ENCODE results near the gene FBXW8. TPM values are rescaled to one million over a fixed set of nuclear protein-coding genes. Genes with fewer than 3 reads are reported as not detected.

Gene FBXW8, protein sequence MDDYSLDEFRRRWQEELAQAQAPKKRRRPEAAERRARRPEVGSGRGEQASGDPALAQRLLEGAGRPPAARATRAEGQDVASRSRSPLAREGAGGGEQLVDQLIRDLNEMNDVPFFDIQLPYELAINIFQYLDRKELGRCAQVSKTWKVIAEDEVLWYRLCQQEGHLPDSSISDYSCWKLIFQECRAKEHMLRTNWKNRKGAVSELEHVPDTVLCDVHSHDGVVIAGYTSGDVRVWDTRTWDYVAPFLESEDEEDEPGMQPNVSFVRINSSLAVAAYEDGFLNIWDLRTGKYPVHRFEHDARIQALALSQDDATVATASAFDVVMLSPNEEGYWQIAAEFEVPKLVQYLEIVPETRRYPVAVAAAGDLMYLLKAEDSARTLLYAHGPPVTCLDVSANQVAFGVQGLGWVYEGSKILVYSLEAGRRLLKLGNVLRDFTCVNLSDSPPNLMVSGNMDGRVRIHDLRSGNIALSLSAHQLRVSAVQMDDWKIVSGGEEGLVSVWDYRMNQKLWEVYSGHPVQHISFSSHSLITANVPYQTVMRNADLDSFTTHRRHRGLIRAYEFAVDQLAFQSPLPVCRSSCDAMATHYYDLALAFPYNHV
- 14.5 TPM for total RNA-seq

DNA sequence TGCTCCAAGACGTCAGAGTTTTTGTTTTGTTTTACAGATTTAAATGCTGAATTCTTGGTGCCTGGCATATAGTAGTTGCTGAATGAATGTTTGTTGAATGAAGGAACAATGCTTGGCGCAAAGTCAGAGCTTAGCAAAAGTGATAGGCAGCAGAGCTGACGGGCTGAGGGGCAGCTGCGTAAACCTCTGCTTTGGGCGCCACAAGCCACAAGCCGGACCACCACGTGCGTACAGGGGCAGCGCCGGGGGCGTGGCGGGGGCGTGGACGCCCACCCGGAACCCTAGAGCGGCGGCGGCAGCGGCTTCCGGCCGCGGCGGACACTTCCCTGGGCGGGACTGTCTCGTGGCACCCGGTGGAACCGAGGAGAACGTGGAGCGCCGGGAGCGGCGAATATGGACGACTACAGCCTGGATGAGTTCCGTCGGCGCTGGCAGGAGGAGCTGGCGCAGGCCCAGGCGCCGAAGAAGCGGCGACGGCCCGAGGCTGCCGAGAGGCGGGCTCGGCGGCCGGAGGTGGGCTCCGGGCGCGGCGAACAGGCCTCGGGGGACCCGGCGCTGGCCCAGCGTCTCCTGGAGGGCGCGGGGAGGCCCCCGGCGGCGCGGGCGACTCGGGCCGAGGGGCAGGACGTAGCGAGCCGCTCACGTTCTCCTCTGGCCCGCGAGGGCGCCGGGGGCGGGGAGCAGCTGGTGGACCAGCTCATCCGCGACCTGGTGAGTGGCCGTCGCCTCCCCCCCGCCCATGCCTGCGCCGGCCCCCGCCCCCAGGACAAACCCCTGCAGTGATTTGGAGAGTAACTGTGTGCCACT is at the start of gene FBXW8:
FBXW8 (plus strand) TSS at position 306 of the 807 bp plus-strand sequence; CDS start at position 394, 88 bp downstream.
- peak; percentile 89 for DNase-seq

DNA sequence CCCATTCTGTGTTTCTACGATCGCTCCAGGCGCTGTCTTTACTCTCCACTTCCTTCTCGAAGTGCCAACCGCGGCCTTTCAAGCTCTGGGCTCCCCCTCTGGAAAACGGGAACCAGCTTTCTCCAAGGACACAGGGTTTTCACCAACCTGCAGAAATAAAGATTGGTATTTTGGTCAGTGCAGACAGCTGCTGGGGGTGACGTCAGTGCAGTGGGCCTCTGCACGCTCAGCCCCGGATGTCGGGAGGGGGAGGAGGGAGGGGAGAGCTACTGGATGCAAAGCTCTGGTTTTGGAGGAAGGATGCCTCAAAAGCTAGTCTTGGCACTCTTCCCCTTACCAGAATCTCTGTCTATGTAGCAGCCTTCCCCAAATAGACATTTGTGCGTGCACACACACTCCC is 49.4 kb upstream of the FBXW8 start:
- peak; percentile 80 for DNase-seq

DNA sequence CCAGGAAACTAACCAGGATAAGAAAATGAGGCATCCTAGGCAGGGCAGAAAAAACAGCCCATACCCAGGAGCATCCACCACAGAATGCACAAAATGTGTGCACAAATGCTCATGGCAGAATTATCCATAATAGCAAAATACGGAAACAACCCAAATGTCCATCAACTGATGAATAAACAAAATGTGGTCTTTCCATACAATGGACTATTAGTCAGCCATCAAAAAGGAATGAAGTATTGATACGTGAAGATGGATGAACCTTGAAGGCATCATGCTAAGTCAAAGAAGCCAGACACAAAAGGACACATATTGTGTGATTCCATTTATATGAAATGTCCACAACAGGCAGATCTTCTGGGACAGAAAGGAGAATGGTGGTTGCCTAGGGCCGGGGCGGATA is 48.6 kb upstream of the FBXW8 start:
- DNase-seq: no peak

- DNase-seq: no peak
Observed at GRCh38 chr12:116863275-116863767, 47.4 kb upstream of the FBXW8 start.

- DNase-seq: no peak
Observed at GRCh38 chr12:116864371-116865160, 46.2 kb upstream of the FBXW8 start.

- DNase-seq: no peak
Observed at GRCh38 chr12:116867523-116867922, 43.2 kb upstream of the FBXW8 start.

- DNase-seq: no peak
Observed at GRCh38 chr12:116870306-116870705, 40.4 kb upstream of the FBXW8 start.

DNA sequence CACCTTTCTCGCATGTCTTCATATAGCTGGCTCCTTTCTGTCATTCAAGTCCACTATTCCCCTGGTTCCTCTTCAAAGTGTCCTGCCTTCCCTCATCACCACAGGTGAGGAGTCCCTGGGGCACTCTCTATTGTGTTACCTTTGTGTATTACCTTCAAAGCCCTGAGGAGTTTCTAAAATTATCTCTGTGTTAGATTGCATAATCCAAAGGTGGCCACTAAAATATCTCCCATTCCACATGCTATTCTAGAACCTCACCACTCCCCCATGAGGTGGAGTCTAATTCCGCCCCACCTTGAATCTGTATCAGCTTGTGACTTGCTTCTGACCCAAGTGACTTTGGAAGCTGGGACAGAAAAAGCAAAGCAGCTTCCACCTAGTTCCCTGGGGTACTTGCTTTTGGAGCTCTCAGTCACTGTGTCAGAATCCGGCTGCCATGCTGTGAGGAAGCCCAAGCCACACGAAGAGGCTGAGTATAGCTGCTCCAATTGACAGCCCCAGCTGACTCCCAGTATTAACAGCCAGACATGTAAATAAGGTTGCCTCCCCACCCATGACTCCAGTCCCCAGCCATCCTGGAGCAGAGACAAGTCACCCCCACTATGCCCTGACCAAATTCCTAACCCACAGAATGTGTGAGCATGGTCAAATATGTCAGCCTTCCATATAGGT is 36.3 kb upstream of the FBXW8 start:
- DNase-seq: no peak

- peak; percentile 91 for DNase-seq
Observed at GRCh38 chr12:116876151-116876869, 34.4 kb upstream of the FBXW8 start.

DNA sequence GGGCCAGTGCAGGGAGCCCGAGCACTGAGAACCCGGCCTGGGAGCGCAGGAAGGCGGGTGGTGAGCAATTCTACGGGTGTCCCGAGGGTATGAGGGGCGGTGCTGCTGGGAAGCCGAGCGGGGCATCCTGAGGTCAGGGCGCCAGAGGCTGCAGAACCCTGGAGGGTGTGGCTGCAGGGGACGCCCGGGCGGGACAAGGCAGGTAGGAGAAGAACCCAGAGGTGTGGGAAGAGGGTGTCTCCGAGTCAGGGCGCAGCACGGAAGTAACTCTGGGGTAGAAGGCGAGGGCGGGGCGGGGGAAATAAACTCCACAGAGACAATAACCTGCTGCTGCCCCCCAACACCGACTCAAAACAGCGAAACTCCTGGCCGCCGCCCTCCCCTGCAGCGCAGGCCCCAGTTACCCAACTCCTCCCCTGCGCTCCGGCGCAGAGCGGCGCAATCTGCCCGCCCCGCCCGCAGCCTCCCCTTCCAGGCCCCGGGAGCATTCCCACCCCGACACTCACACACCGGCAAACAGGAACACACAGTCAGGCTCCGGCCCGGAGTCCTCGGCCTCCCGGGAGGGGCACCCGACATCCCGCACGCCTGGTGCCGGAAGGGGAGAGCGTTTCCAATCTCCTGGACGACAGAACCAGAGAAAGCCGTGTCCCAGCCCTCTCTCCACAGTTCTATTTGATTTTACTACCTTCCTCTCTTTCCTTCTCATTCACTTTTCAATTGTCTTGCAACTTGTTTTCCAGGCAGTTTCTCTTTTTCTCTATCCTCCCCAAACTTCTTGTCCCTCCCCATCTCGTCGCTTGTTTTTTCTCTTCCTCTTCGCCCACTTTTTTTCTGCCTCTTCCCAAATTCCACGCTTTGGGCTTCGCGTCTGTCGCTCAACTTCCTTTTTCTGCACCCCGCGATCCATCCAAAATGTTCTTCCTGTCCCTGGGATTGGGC is 31.9 kb upstream of the FBXW8 start:
- no peak for DNase-seq

DNA sequence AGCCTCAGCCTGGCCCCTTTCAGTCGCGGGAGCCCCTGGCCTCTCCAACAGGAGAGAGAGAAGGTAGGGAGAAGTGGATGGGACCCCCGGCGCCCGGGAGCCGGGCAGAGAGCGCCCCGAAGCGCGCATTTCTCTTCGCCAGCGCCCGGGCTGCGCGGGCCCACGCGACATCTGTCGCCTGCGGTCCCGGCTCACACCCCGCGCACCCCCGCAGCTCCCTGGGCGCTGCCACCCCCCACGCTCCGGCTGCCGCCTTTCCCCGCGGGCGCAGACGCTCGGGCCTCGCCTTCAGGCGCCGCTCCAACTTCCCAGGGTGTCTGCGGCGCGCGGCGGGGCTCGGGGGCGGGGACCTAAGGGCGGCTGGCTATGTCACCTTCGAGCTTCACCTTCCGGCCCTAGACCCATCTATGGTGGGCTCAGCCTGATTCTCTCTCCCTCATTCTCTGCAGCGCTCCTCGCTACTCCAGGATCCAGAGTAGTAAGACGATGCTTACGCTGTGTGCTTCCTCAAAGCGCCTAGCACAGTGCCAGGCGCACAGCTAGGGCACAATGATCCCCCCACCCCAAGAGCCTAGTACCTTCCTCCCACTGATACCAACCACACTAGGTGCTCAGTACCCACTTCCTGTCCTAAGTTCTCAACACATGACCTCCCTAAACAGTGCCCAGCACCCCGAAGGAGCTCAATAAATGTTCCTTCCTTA is 31.1 kb upstream of the FBXW8 start:
- no peak for DNase-seq

GRCh38 chr12:116880213-116880816 is 30.4 kb upstream of the FBXW8 start:
- DNase-seq: no peak

- peak; percentile 54 for DNase-seq
Observed at GRCh38 chr12:116880817-116881324, 29.9 kb upstream of the FBXW8 start.

- peak; percentile 49 for DNase-seq
Observed at GRCh38 chr12:116881325-116881876, 29.3 kb upstream of the FBXW8 start, which contains the start of gene HRK. HRK (minus strand) TSS chr12:116881441; CDS start chr12:116881307, 134 bp downstream.

DNA sequence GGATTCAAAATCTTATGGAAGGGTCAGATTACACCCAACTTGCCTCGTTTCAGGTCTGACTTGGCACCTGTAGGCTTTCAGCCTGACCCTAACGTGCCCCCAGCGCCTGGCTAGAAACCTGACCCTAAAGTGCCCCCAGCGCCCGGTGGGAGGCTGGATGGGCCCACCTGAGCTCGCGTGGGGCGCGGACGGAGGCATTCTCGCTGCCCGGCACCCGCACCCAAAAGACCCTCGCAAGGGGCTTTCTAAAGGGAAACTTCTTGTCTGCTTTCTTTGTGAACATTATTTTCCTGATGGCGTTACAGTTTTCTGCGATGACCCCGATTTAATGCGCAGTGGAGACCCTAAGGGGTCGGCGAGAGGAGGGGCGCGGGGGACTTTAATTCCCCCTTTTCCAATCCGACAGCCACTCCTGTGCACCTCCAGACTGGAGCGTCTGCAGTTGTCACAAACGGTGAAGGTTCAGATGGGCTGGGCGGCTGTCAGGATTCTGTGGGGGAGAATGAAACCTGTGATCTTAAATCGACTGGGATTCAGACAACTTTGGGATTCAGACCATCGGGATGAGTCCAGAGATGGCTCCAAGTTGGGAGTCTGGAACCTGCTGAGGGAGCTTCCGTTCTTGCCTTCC is 28.8 kb upstream of the FBXW8 start:
- DNase-seq: no peak

DNA sequence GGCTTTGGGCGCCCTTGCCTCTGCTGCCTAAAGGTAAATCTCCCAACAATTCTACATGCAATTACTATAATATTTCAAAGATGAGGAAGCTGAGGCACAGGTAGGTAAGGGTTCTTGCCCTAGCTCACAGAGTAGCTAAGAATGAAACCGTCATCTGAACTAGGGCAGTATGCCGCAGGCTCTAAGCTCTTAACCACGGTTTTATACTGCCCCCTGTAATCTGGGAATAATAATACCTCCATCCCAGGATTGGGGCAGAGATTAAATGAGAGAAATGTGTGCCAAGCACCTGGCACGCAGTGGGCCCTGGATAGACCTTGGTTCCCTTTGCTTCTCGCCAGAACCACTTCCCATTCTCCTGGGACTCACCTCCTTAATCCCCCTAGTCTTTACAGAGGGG is 28.0 kb upstream of the FBXW8 start:
- peak; percentile 49 for DNase-seq

DNA sequence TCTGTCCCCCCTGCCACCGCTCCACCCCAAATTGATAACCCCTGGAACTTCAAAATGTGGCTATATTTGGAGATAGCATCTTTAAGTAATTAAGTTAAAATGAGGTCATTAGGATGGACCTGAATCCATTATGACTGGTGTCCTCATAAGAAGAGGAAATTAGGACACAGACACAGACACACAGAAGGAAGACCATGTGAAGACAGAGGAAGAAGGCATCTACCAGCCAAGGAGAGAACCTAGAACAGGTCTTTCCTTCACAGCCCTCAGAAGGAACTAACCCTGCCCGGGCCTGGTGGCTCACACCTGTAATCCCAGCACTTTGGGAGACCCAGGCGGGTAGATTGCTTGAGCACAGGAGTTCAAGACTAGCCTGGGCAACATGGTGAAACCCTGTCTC is 25.9 kb upstream of the FBXW8 start:
- no peak for DNase-seq

Data from tongue (tissue), 2 donors.